ENCODE results near the gene OSBPL6.

OSBPL6 gene

GRCh38 chr2:178213991-178214390, 19.7 kb downstream of the OSBPL6 start:
- no peak overlapping the region for H3K4me3 ChIP-seq (ENCODE audit: low read depth, low read length)
- H3K27ac ChIP-seq (ENCODE audit: low read depth, low read length): no peak overlapping the region
- H3K36me3 ChIP-seq (ENCODE audit: insufficient read depth, low read length): no peaks in the 10 kb centered on the region
- no peaks in the 10 kb centered on the region for H3K27me3 ChIP-seq (ENCODE audit: insufficient read depth, low read length)
- H2AFZ ChIP-seq (ENCODE audit: low read length, unreplicated experiment): no peak overlapping the region
- no peaks in the 10 kb centered on the region for H3K4me1 ChIP-seq (ENCODE audit: control insufficient read depth, insufficient read depth, low read length, unreplicated experiment)
- no peaks in the 10 kb centered on the region for H3K79me2 ChIP-seq (ENCODE audit: control insufficient read depth, insufficient read depth, low read length, unreplicated experiment)

- no peak overlapping the region for H2AFZ ChIP-seq (ENCODE audit: low read length, unreplicated experiment)
- H3K4me1 ChIP-seq (ENCODE audit: control insufficient read depth, insufficient read depth, low read length, unreplicated experiment): no peaks in the 10 kb centered on the region
- H3K27ac ChIP-seq (ENCODE audit: low read depth, low read length): no peak overlapping the region
- no peaks in the 10 kb centered on the region for H3K79me2 ChIP-seq (ENCODE audit: control insufficient read depth, insufficient read depth, low read length, unreplicated experiment)
- H3K4me3 ChIP-seq (ENCODE audit: low read depth, low read length): no peak overlapping the region
- no peaks in the 10 kb centered on the region for H3K36me3 ChIP-seq (ENCODE audit: insufficient read depth, low read length)
- H3K27me3 ChIP-seq (ENCODE audit: insufficient read depth, low read length): no peaks in the 10 kb centered on the region
Observed at GRCh38 chr2:178219247-178219646, 24.9 kb downstream of the OSBPL6 start.

- no peaks in the 10 kb centered on the region for H3K27me3 ChIP-seq (ENCODE audit: insufficient read depth, low read length)
- H3K27ac ChIP-seq (ENCODE audit: low read depth, low read length): no peak overlapping the region
- no peaks in the 10 kb centered on the region for H3K36me3 ChIP-seq (ENCODE audit: insufficient read depth, low read length)
- peaks cover 9% of the 10 kb centered on the region for H3K4me1 ChIP-seq (ENCODE audit: control insufficient read depth, insufficient read depth, low read length, unreplicated experiment)
- no peak overlapping the region for H3K4me3 ChIP-seq (ENCODE audit: low read depth, low read length)
- H2AFZ ChIP-seq (ENCODE audit: low read length, unreplicated experiment): no peak overlapping the region
- no peaks in the 10 kb centered on the region for H3K79me2 ChIP-seq (ENCODE audit: control insufficient read depth, insufficient read depth, low read length, unreplicated experiment)
Observed at GRCh38 chr2:178220814-178221213, 26.5 kb downstream of the OSBPL6 start.

GRCh38 chr2:178221556-178221955, 27.2 kb downstream of the OSBPL6 start:
- H3K4me3 ChIP-seq (ENCODE audit: low read depth, low read length): no peak overlapping the region
- H3K36me3 ChIP-seq (ENCODE audit: insufficient read depth, low read length): no peaks in the 10 kb centered on the region
- no peaks in the 10 kb centered on the region for H3K27me3 ChIP-seq (ENCODE audit: insufficient read depth, low read length)
- no peak overlapping the region for H3K27ac ChIP-seq (ENCODE audit: low read depth, low read length)
- peaks cover 9% of the 10 kb centered on the region for H3K4me1 ChIP-seq (ENCODE audit: control insufficient read depth, insufficient read depth, low read length, unreplicated experiment)
- H2AFZ ChIP-seq (ENCODE audit: low read length, unreplicated experiment): no peak overlapping the region
- no peaks in the 10 kb centered on the region for H3K79me2 ChIP-seq (ENCODE audit: control insufficient read depth, insufficient read depth, low read length, unreplicated experiment)

GRCh38 chr2:178223806-178224205, 29.5 kb downstream of the OSBPL6 start:
- Histone ChIP-seq H3K27ac (ENCODE audit: low read depth, low read length) (no peak overlapping the region), H3K4me1 (ENCODE audit: control insufficient read depth, insufficient read depth, low read length, unreplicated experiment) (peaks cover 21% of the 10 kb centered on the region), H3K79me2 (ENCODE audit: control insufficient read depth, insufficient read depth, low read length, unreplicated experiment) (no peaks in the 10 kb centered on the region), H3K36me3 (ENCODE audit: insufficient read depth, low read length) (no peaks in the 10 kb centered on the region), H2AFZ (ENCODE audit: low read length, unreplicated experiment) (no peak overlapping the region), H3K4me3 (ENCODE audit: low read depth, low read length) (no peak overlapping the region), H3K27me3 (ENCODE audit: insufficient read depth, low read length) (no peaks in the 10 kb centered on the region)

GRCh38 chr2:178225006-178225805, 30.9 kb downstream of the OSBPL6 start:
- peaks cover 21% of the 10 kb centered on the region for H3K4me1 ChIP-seq (ENCODE audit: control insufficient read depth, insufficient read depth, low read length, unreplicated experiment)
- no peak overlapping the region for H2AFZ ChIP-seq (ENCODE audit: low read length, unreplicated experiment)
- no peak overlapping the region for H3K4me3 ChIP-seq (ENCODE audit: low read depth, low read length)
- no peaks in the 10 kb centered on the region for H3K27me3 ChIP-seq (ENCODE audit: insufficient read depth, low read length)
- H3K79me2 ChIP-seq (ENCODE audit: control insufficient read depth, insufficient read depth, low read length, unreplicated experiment): no peaks in the 10 kb centered on the region
- H3K36me3 ChIP-seq (ENCODE audit: insufficient read depth, low read length): no peaks in the 10 kb centered on the region
- no peak overlapping the region for H3K27ac ChIP-seq (ENCODE audit: low read depth, low read length)

GRCh38 chr2:178227187-178227586, 32.9 kb downstream of the OSBPL6 start:
- no peaks in the 10 kb centered on the region for H3K79me2 ChIP-seq (ENCODE audit: control insufficient read depth, insufficient read depth, low read length, unreplicated experiment)
- H3K27ac ChIP-seq (ENCODE audit: low read depth, low read length): no peak overlapping the region
- H3K4me3 ChIP-seq (ENCODE audit: low read depth, low read length): no peak overlapping the region
- no peaks in the 10 kb centered on the region for H3K27me3 ChIP-seq (ENCODE audit: insufficient read depth, low read length)
- peaks cover 21% of the 10 kb centered on the region for H3K4me1 ChIP-seq (ENCODE audit: control insufficient read depth, insufficient read depth, low read length, unreplicated experiment)
- H2AFZ ChIP-seq (ENCODE audit: low read length, unreplicated experiment): no peak overlapping the region
- no peaks in the 10 kb centered on the region for H3K36me3 ChIP-seq (ENCODE audit: insufficient read depth, low read length)

GRCh38 chr2:178229927-178230326, 35.6 kb downstream of the OSBPL6 start:
- peaks cover 27% of the 10 kb centered on the region for H3K4me1 ChIP-seq (ENCODE audit: control insufficient read depth, insufficient read depth, low read length, unreplicated experiment)
- no peak overlapping the region for H2AFZ ChIP-seq (ENCODE audit: low read length, unreplicated experiment)
- no peaks in the 10 kb centered on the region for H3K27me3 ChIP-seq (ENCODE audit: insufficient read depth, low read length)
- no peaks in the 10 kb centered on the region for H3K36me3 ChIP-seq (ENCODE audit: insufficient read depth, low read length)
- no peaks in the 10 kb centered on the region for H3K79me2 ChIP-seq (ENCODE audit: control insufficient read depth, insufficient read depth, low read length, unreplicated experiment)
- H3K4me3 ChIP-seq (ENCODE audit: low read depth, low read length): no peak overlapping the region
- no peak overlapping the region for H3K27ac ChIP-seq (ENCODE audit: low read depth, low read length)

GRCh38 chr2:178230396-178230795, 36.1 kb downstream of the OSBPL6 start:
- Histone ChIP-seq H3K79me2 (ENCODE audit: control insufficient read depth, insufficient read depth, low read length, unreplicated experiment) (no peaks in the 10 kb centered on the region), H3K36me3 (ENCODE audit: insufficient read depth, low read length) (no peaks in the 10 kb centered on the region), H3K27me3 (ENCODE audit: insufficient read depth, low read length) (no peaks in the 10 kb centered on the region), H3K4me1 (ENCODE audit: control insufficient read depth, insufficient read depth, low read length, unreplicated experiment) (peaks cover 24% of the 10 kb centered on the region), H2AFZ (ENCODE audit: low read length, unreplicated experiment) (no peak overlapping the region), H3K27ac (ENCODE audit: low read depth, low read length) (no peak overlapping the region), H3K4me3 (ENCODE audit: low read depth, low read length) (no peak overlapping the region)

GRCh38 chr2:178233428-178233827, 39.1 kb downstream of the OSBPL6 start:
- Histone ChIP-seq H3K27me3 (ENCODE audit: insufficient read depth, low read length) (no peaks in the 10 kb centered on the region), H3K4me1 (ENCODE audit: control insufficient read depth, insufficient read depth, low read length, unreplicated experiment) (peaks cover 28% of the 10 kb centered on the region), H3K4me3 (ENCODE audit: low read depth, low read length) (no peak overlapping the region), H3K27ac (ENCODE audit: low read depth, low read length) (no peak overlapping the region), H3K79me2 (ENCODE audit: control insufficient read depth, insufficient read depth, low read length, unreplicated experiment) (no peaks in the 10 kb centered on the region), H2AFZ (ENCODE audit: low read length, unreplicated experiment) (no peak overlapping the region), H3K36me3 (ENCODE audit: insufficient read depth, low read length) (no peaks in the 10 kb centered on the region)

- Histone ChIP-seq H3K4me3 (ENCODE audit: low read depth, low read length) (no peak overlapping the region), H3K27me3 (ENCODE audit: insufficient read depth, low read length) (no peaks in the 10 kb centered on the region), H3K79me2 (ENCODE audit: control insufficient read depth, insufficient read depth, low read length, unreplicated experiment) (no peaks in the 10 kb centered on the region), H3K27ac (ENCODE audit: low read depth, low read length) (no peak overlapping the region), H3K36me3 (ENCODE audit: insufficient read depth, low read length) (no peaks in the 10 kb centered on the region), H2AFZ (ENCODE audit: low read length, unreplicated experiment) (no peak overlapping the region), H3K4me1 (ENCODE audit: control insufficient read depth, insufficient read depth, low read length, unreplicated experiment) (peaks cover 34% of the 10 kb centered on the region)
Observed at GRCh38 chr2:178234648-178235047, 40.3 kb downstream of the OSBPL6 start.

Measured in ACC112 (cell line).